Fibroblast of the aortic adventitia (primary cell): ENCODE measurements around the gene EML4. TPM values are rescaled to one million over a fixed set of nuclear protein-coding genes. Genes with fewer than 3 reads are reported as not detected.
"Not testable (repeated sequence)": the region's sequence is repeated elsewhere in the genome, so short reads cannot be mapped to it uniquely, and the experiment has no call there.

Source experiments
- DNase-seq: peaks from one replicate; pipeline ENCODE4 v3.0.0-alpha.2; 2010; ENCODE audit warnings: low read depth
- H3K4me3 ChIP-seq: 2 replicates; pipeline ENCODE4 v1.5.1; 2011; ENCODE audit warnings: low read depth, mild to moderate bottlenecking, control low read depth, low read length, moderate library complexity
- CTCF ChIP-seq: IDR thresholded peaks from 2 replicates; pipeline ENCODE4 v1.5.1; 2011; ENCODE audit warnings: mild to moderate bottlenecking, low read length, control low read depth, inconsistent platforms; ENCODE audit not compliant: insufficient read depth
- total RNA-seq: library from RNA; depleted of rRNA; stranded (reverse); fragments of >200 nt; gene quantifications from 2 replicates; pipeline ENCODE4 v1.2.3, GENCODE V29; 2012; ENCODE audit warnings: low replicate concordance

Gene EML4
- total RNA-seq, 1 donor: 50.9 TPM

DNA sequence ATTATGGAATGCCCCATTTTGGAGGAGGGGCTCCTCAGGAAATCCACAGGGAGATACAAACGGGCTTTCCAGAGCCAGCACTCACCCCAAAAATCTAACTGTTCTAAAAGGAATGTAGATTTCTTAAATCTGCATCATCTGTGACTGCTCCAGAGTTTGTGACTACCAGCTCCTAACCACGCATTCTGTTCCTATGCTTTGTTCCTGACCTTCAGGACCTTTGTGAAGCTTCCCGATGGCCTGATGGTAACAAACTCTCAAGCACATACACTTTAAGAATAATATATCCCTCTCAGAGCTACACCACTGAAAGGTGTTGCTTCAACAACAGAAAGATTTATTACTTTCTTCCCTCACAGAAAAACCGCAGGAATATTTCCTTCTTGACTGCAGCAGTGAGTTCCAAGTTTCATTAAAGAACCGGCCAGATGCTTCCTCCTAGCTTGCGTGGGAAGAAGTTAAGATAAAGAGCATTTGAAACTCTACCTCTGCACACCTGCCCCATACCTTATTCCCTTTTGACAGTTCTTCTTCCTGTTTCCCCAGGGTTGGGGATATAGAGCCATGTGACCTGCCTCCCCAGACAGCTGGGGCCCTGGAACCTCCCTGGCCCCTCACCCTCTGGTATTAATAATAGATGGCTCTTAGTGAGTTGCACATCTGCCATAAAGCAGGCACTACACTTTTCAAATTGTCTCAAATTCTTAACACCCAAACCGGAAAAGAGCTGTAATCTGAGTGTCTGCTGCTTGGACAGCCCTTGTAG is 40.2 kb upstream of the EML4 start:
- no peak overlapping the region for H3K4me3 ChIP-seq
- no peak for TF ChIP-seq CTCF
- DNase-seq: peak; percentile 37

GRCh38 chr2:42129487-42129852 is 39.7 kb upstream of the EML4 start:
- no peak overlapping the region for H3K4me3 ChIP-seq
- TF ChIP-seq CTCF: no peak
- no peak for DNase-seq

- no peak overlapping the region for H3K4me3 ChIP-seq
- no peak for DNase-seq
- no peak for TF ChIP-seq CTCF
Measured at GRCh38 chr2:42129947-42130346, 39.2 kb upstream of the EML4 start.

GRCh38 chr2:42130858-42131257 is 38.3 kb upstream of the EML4 start:
- DNase-seq, H3K4me3 ChIP-seq: not testable (repeated sequence)

DNA sequence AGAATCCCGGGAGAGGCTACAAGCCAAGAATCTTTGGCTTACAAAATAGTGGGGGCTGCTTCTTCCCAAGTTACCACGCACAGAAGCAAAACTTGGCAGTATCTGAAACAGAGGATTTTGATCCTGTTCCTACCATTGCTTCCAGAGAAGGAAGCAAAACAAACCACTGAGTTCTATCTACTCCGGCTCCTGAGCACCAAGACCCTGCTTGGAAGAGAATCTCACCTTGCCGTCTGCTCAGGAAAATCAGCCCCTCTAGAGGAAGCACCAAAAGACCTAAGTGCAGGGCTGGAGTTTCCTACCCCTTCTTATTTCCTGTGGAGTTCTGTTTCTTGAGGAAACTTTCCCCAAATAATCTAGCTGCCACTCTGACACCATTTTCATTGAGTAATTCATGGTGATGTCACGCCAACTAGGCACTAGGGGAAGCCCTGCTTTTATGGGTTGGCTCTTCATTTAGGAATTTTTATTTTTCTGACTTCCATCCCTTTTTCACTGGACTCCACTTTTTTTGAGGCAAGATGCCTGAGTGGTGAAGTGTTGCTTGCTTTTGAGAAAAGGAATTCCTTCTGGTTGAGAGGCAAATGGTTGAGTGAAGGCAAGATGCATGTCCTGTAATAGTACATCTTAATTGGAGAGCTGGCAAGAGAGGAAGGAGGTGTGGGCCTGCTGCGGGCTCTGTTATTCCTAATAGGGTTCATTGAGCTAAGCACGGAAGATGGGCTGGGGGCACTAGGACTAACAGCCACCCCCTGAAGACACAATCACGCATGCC is 36.8 kb upstream of the EML4 start:
- peak overlapping the region; percentile 52 for H3K4me3 ChIP-seq
- peak; percentile 98 for DNase-seq
- no peak for TF ChIP-seq CTCF

- peak; percentile 98 for DNase-seq
- TF ChIP-seq CTCF: no peak
Measured at GRCh38 chr2:42132966-42133641, 36.0 kb upstream of the EML4 start.

DNA sequence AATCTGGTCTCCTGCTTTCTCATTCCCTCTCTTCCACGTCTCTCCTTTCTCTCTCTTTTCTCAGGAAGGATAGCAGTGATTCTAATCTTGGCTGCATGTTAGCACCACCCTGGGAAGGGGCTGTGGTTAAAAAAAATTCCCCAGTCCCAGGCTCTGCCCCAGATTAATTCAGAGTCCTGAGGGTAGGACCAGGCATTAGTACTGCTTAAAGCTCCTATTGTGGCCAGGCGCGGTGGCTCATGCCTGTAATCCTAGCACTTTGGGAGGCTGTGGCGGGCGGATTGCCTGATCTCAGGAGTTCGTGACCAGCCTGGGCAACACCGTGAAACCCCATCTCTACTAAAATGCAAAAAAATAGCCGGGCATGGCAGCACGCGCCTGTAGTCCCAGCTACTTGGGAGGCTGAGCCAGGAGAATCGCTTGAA is 35.4 kb upstream of the EML4 start:
- H3K4me3 ChIP-seq: no peak overlapping the region
- no peak for TF ChIP-seq CTCF
- DNase-seq: no peak

More at GRCh38 chr2:42132966-42133641, 36.0 kb upstream of the EML4 start:
- peak overlapping the region; percentile 52 for H3K4me3 ChIP-seq

DNA sequence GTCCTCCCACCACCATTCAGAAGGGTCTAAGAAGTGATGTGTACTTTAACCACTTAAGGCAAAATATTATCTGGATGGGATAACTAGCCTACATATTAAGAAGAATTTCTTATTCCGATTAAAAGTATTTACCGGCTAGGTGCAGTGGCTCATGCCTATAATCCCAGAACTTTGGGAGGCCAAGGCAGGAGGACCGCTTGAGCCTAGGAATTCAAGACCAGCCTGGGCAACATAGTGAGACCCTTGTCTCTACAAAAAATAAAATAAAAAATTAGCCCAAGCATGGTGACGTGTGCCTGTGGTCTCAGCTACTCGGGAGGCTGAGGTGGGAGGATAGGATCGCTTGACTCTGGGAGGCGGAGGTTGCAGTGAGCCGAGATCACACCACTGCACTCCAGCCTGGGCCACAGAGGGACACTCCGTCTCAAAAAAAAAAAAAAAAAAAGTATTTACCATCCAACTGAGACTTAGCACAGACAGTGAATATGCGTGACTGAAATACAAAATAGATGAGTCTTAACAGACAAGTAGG is 34.7 kb upstream of the EML4 start:
- H3K4me3 ChIP-seq, DNase-seq: not testable (repeated sequence)
